ENCODE measurements around the gene ARHGEF4.
"Not testable (repeated sequence)": the region's sequence is repeated elsewhere in the genome, so short reads cannot be mapped to it uniquely, and the experiment has no call there.

The ARHGEF4 gene

DNA sequence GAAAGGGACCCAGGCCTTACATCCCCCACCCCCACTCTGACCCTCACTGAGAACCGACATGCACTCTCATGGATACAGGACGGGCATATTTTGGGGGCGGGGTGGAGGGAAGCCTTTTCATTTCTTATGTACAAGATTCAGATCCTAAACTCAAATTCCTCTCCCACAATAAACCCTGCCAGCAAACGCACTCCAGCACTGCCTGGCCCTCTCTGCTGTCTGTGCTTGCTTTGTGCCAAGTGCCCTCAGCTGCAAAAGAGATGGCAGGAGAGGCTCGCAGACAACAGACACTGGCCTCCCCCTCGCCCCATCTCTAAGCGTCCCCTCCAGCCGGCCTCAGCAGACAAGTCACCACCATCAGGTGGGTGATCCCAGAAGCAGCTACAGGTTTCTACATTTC is 214.2 kb downstream of the ARHGEF4 start:
- DNase-seq (ENCODE audit: low read depth in 2 of 2) = no peak

DNA sequence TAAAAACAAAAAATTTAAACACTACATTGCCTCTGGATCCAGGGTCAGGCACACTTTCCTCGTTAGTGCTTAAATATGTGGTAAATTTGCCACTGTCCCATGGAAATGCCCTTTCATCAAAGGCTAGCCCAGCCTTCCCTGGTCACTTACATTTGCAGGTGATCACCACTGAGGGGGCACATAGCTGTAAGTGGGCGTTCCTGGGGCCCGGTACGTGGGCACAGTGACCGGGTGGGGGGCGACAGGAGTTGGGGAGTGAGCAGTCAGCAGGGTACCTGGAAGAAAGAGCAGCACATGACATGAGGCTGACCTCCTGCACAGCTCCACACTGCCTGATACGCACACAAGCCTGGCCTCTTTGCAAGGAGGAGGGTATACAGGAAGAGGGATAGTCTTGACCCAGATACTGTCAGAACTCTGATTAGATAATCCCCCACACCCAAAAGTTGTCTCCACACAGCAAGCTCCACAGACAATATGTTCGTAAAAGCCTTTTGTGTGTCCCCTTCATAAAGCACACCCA is 216.1 kb downstream of the ARHGEF4 start:
- DNase-seq (ENCODE audit: low read depth in 2 of 2) = no peak

DNA sequence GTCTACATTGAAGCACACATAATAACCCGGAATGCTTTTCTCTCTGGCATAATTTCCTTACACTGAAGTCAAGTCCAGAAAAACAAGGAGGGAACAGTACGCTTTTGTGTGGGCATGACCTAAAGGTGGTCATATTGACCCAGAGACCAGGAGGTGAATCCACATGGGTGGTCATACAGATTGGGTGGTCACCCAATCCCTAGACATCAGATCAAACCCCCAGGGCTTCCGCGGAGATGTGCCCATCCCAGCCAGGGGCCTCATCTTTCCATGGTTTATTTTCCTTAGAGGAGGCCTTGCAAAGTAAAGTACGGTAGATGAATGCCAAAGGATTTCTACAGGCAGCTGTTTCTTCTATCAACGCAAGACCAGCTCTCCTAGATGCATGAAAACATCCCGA is 217.8 kb downstream of the ARHGEF4 start:
- DNase-seq (ENCODE audit: low read depth in 2 of 2) = no peak

DNA sequence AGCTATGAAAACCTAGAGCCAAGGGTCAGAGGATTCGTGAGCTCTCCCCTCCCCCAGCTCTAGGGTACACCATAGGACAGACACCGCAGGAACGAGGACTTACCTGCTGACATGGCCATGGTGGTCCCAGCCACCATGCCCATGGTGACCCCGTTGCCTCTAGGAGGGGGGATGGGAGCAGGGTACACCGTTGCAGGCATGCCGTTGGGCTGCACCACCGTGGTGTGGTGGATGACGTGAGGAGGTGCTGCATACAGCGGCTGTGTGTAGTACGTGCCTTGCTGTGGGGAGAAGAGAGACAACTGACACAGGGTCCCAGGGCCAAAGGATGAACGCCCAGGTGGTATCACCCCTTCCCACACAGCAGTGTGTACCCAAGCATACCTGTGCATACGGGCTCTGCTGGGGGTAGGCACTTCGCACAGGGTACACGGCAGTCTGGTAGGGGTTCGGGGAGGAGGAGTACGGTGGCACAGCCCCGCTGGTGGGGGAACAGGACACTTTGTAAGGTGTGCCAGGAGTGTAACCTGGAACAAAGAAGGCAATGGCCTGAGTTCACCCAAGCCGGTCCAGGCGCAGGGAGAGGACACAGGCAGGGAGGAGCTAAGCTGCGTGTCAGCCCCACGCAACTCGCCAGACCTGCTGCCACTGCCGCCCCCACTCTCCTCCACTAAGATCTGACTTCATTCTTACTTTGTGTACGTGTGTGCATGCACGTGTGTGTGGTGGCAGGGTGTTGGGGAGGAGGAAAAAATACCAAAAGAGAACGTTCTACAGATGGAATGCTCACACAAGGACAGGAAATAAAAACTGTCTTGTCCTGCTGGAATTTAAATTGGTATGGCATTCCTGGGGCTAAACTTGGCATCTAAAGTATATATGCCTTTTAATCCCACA is 218.7 kb downstream of the ARHGEF4 start:
- no peak for DNase-seq (ENCODE audit: low read depth in 2 of 2)

DNA sequence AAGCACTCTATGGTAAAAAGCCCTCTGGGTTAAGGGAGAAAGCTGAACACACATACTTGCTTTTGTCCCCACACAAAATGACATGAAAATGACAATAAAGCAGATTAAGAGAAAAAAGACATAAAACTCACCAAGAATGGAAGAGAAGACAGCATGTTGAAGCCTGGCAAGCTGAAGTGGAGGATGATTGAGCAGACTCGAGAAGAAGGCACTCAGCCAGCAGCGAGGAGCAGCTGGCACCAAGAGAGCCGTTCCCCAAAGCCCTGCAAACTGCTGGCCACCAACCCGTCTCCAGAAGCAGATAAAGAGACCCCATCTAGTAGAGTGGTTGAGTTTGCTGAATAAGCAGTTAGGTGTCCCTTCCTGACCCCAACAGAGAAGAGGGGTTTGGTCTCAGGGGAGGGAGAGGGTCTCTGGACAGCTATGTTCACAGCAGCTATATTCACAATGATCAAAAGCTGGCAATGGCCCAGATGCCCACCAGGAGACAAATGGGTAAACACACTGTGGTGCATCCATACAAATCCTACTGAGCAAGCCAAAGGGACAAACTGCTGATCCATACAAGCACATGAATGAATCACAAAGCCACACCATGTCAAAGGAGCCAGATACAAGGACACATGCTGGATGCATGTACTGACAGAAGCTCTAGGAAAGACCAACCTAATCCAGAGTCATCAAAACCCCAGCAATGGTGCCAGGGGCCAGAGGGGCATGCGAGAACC is 219.7 kb downstream of the ARHGEF4 start:
- no peak for DNase-seq (ENCODE audit: low read depth in 2 of 2)

DNA sequence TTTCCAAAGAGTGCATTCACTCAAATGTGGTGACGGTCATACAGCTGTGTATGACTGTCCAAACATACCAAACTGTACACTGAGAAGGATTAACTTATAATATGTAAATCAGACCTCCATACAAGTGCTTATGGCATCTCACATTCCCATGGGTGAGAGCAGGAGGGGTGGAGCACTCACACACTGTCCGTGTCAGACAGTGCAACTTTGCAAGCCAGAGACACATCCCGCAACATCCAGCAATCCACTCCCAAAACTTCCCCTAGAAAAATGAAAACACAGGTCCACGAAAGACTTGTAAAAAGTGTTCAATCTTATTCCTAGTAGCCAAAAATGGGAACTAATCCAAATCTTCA is 220.2 kb downstream of the ARHGEF4 start:
- DNase-seq (ENCODE audit: low read depth in 2 of 2) = no peak

DNA sequence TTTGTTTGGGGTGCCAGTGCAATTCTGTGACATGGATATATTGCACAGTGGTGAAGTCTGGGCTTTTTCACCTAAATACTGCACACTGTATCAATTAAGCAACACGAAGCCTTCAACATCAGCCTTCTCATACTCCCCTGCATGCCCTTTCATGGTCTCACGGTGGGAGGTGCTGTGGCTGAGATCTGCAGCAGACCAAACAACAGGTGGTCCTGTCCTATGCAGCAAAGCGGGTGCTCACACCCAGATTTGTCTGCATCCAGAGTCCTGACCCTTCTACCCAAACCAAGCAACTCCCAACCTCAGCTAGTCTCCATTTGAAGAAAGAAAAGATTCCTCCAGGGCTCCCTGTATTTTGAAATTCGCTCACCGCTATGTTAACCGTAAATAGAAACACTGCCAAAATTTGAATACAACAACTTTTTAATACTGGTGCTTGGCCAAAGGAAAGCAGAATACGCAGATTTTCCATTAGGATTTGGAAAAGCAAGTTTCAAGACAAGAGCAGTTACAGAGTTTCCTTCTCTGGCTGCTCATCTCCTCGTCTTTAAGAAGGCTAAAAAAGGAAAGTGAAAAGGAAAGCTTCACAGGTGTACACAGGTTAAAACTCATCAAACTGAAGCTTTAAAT is 221.6 kb downstream of the ARHGEF4 start:
- DNase-seq (ENCODE audit: low read depth in 2 of 2) = no peak

DNA sequence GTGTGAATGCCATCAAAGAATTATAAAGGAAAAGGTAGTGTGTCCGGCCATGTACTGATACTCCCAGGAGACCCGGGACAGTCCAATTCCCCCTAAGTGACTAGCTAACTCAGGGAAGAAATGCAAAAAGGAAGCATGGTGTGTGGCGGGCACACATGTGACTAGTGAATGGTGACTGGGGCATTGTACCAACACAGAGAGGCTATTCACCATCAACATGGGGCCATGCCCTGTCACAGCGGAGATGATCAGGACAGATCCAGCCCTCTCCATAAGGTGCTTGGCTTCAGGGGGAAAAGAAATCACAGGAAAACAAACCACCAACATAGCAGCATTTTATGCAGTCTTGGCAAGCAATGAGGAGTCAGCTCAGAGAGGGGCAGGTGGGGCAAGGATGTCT is 222.2 kb downstream of the ARHGEF4 start:
- DNase-seq (ENCODE audit: low read depth in 2 of 2) = no peak

DNA sequence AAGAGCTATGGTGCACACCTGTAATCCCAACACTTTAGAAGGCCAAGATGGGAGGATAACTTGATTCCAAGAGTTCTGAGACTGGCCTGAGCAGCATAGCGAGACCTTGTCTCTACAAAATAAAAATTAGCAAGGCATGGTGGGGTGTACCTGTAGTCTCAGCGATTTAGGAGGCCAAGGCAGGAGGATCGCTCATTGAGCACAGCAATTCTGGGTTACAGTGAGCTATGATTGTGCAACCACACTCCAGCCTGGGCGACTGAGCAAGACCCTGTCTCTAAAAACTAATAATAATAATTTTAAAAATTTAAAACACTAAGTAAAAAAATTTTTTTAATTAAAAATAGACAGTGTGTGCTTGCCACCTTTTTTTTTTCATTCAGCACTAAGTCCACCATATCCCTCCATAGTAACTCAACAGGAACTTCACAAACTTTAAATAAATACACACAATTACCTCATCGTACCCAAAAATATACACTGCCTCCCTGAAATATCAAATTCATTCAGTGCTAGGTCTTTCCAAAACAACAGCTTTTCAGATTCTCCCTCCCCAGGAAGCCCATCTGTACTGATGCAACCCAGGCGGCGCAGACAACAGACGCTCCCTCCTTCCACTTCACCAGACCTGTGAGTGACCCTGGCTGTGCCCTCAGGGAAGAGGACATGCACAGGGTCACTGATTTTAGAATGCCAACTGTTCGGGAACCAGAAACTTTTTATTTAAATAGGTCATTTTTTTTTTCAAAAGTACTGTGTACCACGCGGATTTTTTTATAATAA is 227.0 kb downstream of the ARHGEF4 start:
- DNase-seq (ENCODE audit: low read depth in 2 of 2) = no peak

DNA sequence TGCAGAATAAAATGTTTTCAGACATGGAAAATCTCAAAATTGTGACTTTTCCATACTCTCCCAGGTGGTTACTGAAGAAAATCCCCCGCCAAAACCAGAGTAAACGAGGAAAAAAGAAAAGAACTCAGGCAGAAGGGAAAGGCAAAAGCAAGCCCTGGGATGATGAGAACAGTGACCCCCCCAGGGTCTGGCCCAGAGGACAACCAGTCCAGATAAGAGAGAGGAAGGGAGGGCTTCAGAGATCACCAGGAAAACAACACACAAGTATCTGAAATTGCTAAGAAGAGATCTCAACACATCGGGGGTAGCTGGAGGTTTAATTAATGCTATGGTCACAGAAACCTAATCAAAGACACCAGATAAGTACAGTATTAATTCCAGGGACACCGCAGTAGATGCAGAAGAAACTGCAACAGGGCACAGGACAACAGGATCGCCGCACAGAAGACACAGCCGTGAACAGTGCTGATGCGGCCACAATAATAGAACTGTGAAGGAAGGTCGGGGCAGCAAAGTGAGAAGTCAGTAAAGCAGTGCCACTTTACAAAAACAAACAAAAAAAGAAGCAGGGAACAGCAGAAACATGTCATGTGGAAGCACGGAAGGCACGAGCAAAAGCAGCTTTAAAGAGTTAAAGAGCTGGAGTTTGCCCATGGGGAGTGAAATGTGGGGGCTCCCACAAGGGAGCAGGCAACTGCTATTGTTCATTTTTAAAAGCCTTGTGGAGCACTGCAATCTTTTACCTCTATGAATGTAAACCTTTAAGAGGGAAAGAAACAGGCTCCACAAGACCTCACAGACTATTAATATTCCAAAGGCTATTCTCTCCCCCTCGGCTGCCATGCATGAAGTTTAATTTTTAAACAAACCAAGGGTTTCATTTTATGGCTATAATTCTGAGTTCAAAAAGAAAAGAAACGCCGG is 228.1 kb downstream of the ARHGEF4 start:
- no peak for DNase-seq (ENCODE audit: low read depth in 2 of 2)

DNA sequence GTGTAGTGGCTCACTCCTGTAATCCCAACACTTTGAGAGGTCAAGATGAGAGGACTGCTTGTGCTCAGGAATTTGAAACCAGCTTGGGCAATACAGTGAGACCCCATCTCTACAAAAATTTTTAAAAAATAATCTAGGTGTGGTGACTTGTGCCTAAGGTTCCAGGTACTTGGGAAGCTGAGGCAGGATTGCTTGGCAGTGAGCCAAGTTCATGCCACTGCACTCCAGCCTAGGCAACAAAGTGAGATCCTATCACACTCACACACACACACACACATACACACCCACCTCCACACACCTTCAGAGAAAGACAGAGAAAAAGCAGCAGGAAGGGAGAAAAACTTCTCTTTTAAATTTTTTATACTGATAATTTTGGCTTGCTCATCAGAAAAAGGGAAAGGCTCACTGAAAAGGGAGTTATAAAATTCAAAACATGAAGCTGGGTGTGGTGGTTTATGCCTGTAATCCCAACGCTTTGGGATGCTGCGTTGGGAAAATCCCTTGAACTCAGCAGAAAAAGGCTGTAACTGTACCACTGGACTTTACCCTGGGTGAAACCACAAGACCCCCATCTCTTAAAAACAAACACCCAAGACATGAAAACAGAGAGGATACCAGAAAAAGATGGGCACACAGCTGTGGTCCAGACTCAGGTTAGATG is 230.9 kb downstream of the ARHGEF4 start:
- no peak for DNase-seq (ENCODE audit: low read depth in 2 of 2)

DNA sequence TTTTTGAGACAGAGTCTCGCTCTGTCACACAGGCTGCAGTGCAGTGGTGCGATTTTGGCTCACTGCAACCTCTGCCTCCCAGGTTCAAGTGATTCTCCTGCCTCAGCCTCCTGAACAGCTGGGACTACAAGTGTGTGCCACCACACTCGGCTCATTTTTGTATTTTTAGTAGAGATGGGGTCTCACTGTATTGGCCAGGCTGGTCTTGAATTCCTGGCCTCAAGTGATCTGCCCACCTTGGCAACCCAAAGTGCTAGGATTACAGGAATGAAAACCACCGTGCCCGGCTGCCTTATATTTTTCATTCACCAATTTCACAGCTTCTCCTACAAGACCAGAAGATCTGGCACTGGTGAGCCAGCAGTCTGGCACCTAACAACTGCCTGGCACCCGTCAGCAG is 231.5 kb downstream of the ARHGEF4 start:
- not testable (repeated sequence) for DNase-seq (ENCODE audit: low read depth in 2 of 2)

DNA sequence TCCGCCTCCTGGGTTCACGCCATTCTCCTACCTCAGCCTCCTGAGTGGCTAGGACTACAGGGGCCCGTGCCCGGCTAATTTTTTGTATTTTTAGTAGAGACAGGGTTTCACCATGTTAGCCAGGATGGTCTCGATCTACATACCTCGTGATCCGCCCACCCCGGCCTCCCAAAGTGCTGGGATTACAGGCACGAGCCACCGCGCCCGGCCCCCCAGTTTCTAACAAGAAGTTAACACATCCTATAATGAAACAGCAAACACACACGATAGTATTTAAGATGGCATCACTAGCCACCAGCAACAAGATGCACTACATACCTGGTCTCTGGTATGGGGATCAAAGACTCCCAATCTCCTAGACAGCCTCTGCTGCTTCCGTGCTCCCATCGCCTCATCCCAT is 238.9 kb downstream of the ARHGEF4 start:
- not testable (repeated sequence) for DNase-seq (ENCODE audit: low read depth in 2 of 2)

DNA sequence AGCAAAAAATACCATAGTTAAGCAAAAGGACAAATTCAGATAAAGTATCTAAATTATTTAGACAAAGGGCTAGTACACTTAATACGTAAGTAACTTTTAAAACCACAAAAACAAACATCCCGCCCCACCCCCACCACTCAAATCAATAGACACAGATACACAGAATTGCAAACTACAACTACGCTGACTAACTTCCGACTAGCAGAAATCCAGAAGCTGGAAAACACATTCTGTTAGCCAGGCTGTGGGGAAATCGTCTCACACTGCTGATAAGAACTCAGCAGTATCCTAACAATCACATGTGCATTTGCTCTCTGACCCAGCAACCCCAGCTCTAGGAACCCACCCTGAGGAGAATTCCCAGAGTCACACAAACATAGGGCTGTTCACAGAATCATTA is 240.0 kb downstream of the ARHGEF4 start:
- DNase-seq (ENCODE audit: low read depth in 2 of 2) = no peak

DNA sequence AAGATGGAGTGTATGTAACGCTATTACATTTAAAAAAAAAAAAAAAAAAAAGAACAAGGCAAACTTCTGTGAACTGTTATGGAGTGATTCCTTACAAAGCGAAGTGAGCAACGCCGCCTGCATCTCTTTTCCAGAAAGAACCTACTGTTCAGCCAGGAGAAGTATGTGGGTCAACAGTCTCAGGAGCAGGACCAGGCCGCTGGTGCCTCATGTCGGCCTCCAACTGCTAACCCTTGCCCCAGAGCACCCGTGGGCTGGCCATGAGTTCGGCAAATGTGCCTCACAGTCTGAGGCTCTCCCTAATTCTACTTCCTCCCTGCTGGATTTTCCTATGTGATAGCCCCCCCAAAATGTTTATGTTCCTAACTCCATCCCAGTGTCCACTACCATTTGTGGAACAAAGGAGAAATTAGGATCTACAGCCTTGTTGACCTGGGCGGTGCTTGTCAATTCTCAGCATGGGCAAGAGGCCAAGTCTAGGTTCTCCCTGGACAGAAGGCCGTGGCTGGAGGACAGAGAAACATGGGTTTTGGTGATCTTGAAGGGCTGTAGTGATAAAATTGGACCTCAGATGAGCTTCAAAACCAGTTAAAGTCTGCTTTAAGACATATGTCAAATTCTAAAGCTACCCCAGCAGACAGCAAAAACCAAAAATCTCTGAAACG is 240.6 kb downstream of the ARHGEF4 start:
- DNase-seq (ENCODE audit: low read depth in 2 of 2) = no peak

DNA sequence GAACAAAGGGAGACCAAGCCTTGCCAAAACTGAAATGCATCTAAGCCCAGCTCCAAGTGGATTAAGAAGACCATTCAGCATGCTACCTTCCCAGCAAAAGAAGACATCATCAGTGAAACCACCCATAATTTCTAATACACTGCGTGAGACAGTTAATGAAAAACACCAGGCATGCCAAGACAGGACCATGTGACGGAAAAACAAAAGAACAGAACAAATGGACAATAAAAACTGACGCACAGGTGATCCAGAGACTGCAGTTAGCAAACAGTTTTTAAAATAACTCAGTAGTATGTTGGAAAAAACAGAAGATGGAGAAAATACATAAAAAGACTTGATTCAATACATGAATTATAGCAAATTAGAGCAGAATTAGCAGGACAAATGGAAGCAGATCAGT is 241.3 kb downstream of the ARHGEF4 start:
- no peak for DNase-seq (ENCODE audit: low read depth in 2 of 2)

DNA sequence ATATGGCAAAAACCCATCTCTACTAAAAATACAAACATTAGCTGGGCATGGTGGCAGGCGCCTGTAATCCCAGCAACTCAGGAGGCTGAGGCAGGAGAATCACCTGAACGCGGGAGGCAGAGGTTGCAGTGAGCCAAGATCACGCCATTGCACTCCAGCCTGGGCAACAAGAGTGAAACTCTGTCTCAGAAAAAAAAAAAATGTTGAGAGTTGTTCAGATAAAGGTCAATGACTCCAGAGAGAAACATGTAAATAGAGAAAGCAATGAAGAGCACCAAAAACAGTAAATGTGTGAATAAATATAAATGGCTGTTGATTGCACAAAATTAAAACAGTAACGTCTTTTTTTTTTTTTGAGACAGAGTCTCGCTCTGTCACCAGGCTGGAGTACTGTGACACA is 243.2 kb downstream of the ARHGEF4 start:
- DNase-seq (ENCODE audit: low read depth in 2 of 2) = not testable (repeated sequence)

DNA sequence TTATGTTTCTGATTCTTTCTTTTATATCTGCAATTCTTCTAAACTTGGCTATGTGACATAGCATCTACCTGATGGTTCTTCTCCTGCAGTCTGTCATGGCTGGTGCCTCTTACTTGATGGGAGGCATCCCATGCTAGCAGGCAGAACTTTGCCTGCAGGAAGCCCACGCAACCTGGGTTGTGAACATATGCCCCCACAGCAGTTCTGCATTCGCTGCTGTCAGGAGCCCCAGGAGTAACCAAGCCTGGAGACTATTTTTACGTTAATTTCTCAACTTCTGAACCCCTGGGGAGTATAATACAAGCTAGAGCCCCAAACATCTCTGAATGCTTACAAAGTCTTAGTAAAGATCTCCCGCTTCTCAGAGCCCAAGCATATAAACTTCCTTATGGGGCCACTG is 244.5 kb downstream of the ARHGEF4 start:
- DNase-seq (ENCODE audit: low read depth in 2 of 2) = no peak

DNA sequence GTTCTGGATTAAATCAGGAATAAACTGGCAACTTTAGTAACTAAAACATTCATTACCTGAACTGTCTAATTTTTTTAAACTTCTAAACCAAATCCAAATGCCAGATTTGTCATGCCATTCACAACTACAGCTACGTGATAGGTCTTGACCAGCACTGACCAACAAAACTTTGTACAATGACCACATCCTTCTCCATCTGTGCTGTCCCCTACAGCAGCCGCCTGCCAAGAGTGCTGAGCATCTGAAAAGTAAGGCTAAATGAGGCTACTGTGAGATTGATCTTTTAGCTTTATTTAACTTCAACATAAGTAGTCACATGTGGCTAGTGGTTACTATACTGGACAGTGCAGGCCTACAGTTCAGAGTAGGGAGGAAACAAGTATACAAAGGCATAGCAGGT is 248.9 kb downstream of the ARHGEF4 start:
- no peak for DNase-seq (ENCODE audit: low read depth in 2 of 2)

Measured in stimulated activated CD4-positive, alpha-beta T cell treated with anti-CD3 and anti-CD28 coated beads, Interleukin-1b, Interleukin-23, amount 100 ng/mL, for 4 hours (primary cell).